Stomach (tissue), 9 donors: Measurements from ENCODE around the gene ACVRL1. TPM values are rescaled to one million over a fixed set of nuclear protein-coding genes. Genes with fewer than 3 reads are reported as not detected.

Source experiments
- DNase-seq, 2 donors: peaks; one replicate each; pipeline versions ENCODE4 v3.0.0 to v3.0.0-alpha.2; 2013 to 2019
- H3K27ac ChIP-seq, 5 donors: fragments of 200-600 bp in 4 of 5; sonication (generic) in 4 of 5; one replicate each; pipeline ENCODE4 v1.5.1; 2013 to 2019; ENCODE audit warnings: mild to moderate bottlenecking in 1 of 5, moderate library complexity in 1 of 5
- H3K27me3 ChIP-seq, 3 donors: fragments of 200-600 bp; sonication (generic); one replicate each; pipeline ENCODE4 v1.5.1; 2017 to 2019; ENCODE audit warnings: mixed run types in 1 of 3
- H3K36me3 ChIP-seq, 4 donors: fragments of 200-600 bp; sonication (generic); 1 replicate in 3 of 4; 2 replicates in 1 of 4; pipeline ENCODE4 v1.5.1; 2016 to 2019
- H3K4me1 ChIP-seq, 4 donors: fragments of 200-600 bp; sonication (generic); one replicate each; pipeline ENCODE4 v1.5.1; 2016 to 2019
- H3K4me3 ChIP-seq, 4 donors: fragments of 200-600 bp; sonication (generic) in 3 of 4; one replicate each; pipeline ENCODE4 v1.5.1; 2016 to 2019; ENCODE audit warnings: mild to moderate bottlenecking in 1 of 4
- H3K9me3 ChIP-seq, 4 donors: fragments of 200-600 bp; sonication (generic); one replicate each; pipeline ENCODE4 v1.5.1; 2016 to 2019
- EP300 ChIP-seq: sonication (generic); formaldehyde crosslinking; IDR thresholded peaks from one replicate; pipeline ENCODE4 v1.6.1; 2017; ENCODE audit warnings: antibody characterized with exemption
- POLR2A ChIP-seq, 4 donors: fragments of 450-650 bp; IDR thresholded peaks; one replicate each; pipeline ENCODE4 v1.6.1; 2016; ENCODE audit warnings: antibody characterized with exemption in 4 of 4, control low read depth in 2 of 4, mild to moderate bottlenecking in 1 of 4, moderate library complexity in 1 of 4
- POLR2AphosphoS5 ChIP-seq, 3 donors: sonication (generic); formaldehyde crosslinking; IDR thresholded peaks; one replicate each; pipeline ENCODE4 v1.6.1; 2016; ENCODE audit warnings: antibody characterized with exemption in 3 of 3
- WGBS, 5 donors: extraction: QIAGEN DNeasy Blood & Tissue Kit in 3 of 5; methylation state at CpG; one replicate each; pipeline versions ENCODE4 v1.1.5 to v1.1.7; 2013 to 2018; 5-methylcytosine and 5-hydroxymethylcytosine counted together
- intact Hi-C: fragments of 100-400 bp; cut with DNase I; formaldehyde crosslinking; loops from one replicate; pipeline ENCODE4 v1.15.1; 2023; ENCODE audit warnings: low total_unique reads
- polyA plus RNA-seq, 3 donors: library from polyadenylated mRNA; stranded (reverse); fragments of 200-250 nt; gene quantifications; one replicate each; pipeline ENCODE4 v1.2.3, GENCODE V29; 2013
- total RNA-seq, 5 donors: library from RNA; depleted of rRNA; stranded (reverse); fragments of >200 nt; gene quantifications; one replicate each; pipeline versions ENCODE4 v1.1.0 to v1.2.3, GENCODE V29; 2014 to 2016
- TF ChIP-seq, protein P1 (sequence below), 7 experiments: fragments of 450-650 bp in 4 of 7; fragments of 200-600 bp in 3 of 7; sonication (generic) in 3 of 7; IDR thresholded peaks; one replicate each; pipeline ENCODE4 v1.5.1; 2016 to 2019; ENCODE audit warnings: antibody characterized with exemption in 7 of 7, control low read depth in 2 of 7, mild to moderate bottlenecking in 1 of 7
- donor health status: healthy with polysubstance abuse.
- donor health status: Bipolar disorder and iron deficiency.
- donor health status: healthy.

ACVRL1 gene
- total and polyA plus RNA-seq, 8 donors: 11.0 to 117 (median 45.4) TPM

DNA sequence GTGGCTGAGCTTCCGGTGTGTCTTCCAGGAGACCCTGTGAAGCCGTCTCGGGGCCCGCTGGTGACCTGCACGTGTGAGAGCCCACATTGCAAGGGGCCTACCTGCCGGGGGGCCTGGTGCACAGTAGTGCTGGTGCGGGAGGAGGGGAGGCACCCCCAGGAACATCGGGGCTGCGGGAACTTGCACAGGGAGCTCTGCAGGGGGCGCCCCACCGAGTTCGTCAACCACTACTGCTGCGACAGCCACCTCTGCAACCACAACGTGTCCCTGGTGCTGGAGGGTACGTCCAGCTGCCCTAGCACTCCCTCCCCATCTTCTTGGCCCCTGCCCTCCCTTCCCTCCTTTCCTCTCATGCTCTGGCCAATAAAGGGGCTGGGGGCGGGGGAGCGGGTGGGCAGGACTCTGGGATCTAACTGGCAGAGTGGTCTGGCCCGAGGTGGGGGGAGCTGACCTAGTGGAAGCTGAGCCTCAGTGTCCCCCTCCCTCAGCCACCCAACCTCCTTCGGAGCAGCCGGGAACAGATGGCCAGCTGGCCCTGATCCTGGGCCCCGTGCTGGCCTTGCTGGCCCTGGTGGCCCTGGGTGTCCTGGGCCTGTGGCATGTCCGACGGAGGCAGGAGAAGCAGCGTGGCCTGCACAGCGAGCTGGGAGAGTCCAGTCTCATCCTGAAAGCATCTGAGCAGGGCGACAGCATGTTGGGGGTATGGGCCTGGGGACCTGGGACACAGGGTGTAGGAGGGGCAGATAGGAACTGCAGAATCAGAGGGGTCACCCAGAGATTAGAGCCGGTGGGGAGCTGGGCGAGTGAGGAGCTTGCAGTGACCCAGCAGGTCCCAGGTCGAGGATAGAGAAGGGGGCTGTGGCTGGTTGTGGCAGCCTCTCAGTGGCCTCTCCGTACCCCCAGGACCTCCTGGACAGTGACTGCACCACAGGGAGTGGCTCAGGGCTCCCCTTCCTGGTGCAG lies 6.0 kb downstream of the ACVRL1 start:
- DNase-seq: no peak

DNA sequence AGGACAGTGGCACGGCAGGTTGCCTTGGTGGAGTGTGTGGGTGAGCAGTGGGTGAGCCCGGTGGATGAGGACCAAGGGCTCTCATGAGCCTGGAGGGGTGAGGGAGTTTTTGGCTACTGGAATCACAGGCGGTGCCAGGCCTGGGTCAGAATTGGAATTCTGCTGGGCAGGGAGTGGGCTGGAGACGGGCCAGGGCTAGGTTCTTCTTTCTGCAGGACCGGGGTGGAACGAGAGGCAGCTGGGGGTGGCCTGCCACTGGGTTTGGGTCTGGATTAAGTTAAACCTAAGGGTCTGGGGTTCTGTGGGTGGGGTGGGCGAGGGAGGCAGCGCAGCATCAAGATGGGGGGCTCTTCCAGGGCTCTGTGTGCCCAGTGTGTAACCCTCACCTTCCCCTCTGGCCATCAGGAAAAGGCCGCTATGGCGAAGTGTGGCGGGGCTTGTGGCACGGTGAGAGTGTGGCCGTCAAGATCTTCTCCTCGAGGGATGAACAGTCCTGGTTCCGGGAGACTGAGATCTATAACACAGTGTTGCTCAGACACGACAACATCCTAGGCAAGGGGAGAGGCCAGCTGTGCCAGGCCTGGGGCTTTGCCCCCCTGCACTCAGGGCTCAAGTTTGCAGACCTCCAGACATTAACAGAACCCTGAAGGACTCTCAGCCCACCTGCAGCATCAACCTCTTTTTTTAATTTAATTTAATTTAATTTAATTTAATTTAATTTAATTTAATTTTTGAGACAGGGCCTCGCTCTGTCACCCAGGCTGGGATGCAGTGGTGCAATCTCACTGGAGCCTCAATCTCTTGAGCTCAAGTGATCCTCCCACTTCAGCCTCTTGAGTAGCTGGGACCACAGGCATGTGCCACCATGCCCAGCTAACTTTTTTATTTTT lies 7.0 kb downstream of the ACVRL1 start:
- Histone ChIP-seq H3K4me3 (peak overlapping the region in 1 of 4 donors; percentile 35), H3K27ac (peak overlapping the region in 2 of 5 donors; percentile 25 to 91), H3K9me3 (no peaks in the 10 kb centered on the region), H3K4me1 (peaks cover 23 to 64% (median 58%) of the 10 kb centered on the region in 4 donors), H3K36me3 (peaks cover 0 to 24% (median 15%) of the 10 kb centered on the region in 4 donors), H3K27me3 (peaks cover 0 to 30% (median 0%) of the 10 kb centered on the region in 3 donors)
- intact Hi-C loops: no loop called here
- TF ChIP-seq EP300 (no peak), POLR2AphosphoS5 (IDR thresholded peaks at IDR 0.05) (no peak), POLR2A (IDR thresholded peaks at IDR 0.05) (no peak)
- TF ChIP-seq, protein P1, sequence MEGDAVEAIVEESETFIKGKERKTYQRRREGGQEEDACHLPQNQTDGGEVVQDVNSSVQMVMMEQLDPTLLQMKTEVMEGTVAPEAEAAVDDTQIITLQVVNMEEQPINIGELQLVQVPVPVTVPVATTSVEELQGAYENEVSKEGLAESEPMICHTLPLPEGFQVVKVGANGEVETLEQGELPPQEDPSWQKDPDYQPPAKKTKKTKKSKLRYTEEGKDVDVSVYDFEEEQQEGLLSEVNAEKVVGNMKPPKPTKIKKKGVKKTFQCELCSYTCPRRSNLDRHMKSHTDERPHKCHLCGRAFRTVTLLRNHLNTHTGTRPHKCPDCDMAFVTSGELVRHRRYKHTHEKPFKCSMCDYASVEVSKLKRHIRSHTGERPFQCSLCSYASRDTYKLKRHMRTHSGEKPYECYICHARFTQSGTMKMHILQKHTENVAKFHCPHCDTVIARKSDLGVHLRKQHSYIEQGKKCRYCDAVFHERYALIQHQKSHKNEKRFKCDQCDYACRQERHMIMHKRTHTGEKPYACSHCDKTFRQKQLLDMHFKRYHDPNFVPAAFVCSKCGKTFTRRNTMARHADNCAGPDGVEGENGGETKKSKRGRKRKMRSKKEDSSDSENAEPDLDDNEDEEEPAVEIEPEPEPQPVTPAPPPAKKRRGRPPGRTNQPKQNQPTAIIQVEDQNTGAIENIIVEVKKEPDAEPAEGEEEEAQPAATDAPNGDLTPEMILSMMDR (IDR thresholded peaks at IDR 0.05): no peak
- WGBS, 5 donors: 69 to 78% (median 74%) methylated on average over 14 to 17 of the region's 17 CpGs
- no peak for DNase-seq

More for the DNA sequence above, 6.0 kb downstream of the ACVRL1 start:
- Histone ChIP-seq H3K36me3 (peaks cover 0 to 20% (median 15%) of the 10 kb centered on the region in 4 donors), H3K4me3 (peak overlapping the region in 3 of 4 donors; percentile 3 to 35 (median 16)), H3K4me1 (peaks cover 23 to 62% (median 56%) of the 10 kb centered on the region in 4 donors), H3K9me3 (no peaks in the 10 kb centered on the region), H3K27me3 (peaks cover 0 to 39% (median 0%) of the 10 kb centered on the region in 3 donors), H3K27ac (peak overlapping the region in 4 of 5 donors; percentile 25 to 91 (median 48))
- intact Hi-C loops: no loop called here
- 59 to 83% (median 77%) methylated on average over 13 to 30 of the region's 30 CpGs for WGBS, 5 donors
- TF ChIP-seq POLR2AphosphoS5 (IDR thresholded peaks at IDR 0.05): no peak
- TF ChIP-seq EP300: no peak
- TF ChIP-seq POLR2A (IDR thresholded peaks at IDR 0.05): no peak
- TF ChIP-seq, protein P1 (IDR thresholded peaks at IDR 0.05): no peak

DNA sequence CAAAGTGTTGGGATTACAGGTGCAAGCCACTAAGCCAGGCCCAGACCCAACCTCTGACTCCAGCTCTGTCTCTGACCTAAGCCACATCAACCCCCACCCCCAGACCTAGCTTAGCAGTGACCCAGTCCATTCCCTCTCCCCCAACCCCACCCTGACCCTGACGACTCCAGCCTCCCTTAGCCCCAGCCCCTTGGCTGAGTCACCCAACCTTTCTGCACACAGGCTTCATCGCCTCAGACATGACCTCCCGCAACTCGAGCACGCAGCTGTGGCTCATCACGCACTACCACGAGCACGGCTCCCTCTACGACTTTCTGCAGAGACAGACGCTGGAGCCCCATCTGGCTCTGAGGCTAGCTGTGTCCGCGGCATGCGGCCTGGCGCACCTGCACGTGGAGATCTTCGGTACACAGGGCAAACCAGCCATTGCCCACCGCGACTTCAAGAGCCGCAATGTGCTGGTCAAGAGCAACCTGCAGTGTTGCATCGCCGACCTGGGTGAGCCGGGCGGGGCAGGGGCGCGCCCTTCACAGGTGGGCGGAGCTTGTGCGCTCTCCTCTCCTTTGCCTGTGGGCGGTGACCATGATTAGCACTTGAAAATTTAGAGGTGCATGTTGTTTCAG lies 7.8 kb downstream of the ACVRL1 start:
- 73 to 86% (median 79%) methylated on average over 28 of the region's 28 CpGs for WGBS, 5 donors
- intact Hi-C loops: no loop called here
- Histone ChIP-seq H3K4me3 (no peak overlapping the region), H3K27ac (no peak overlapping the region), H3K9me3 (no peaks in the 10 kb centered on the region), H3K4me1 (peaks cover 23 to 64% (median 56%) of the 10 kb centered on the region in 4 donors), H3K36me3 (peaks cover 0 to 30% (median 20%) of the 10 kb centered on the region in 4 donors), H3K27me3 (peaks cover 0 to 29% (median 0%) of the 10 kb centered on the region in 3 donors)
- no peak for DNase-seq
- TF ChIP-seq POLR2A (IDR thresholded peaks at IDR 0.05): no peak
- TF ChIP-seq POLR2AphosphoS5 (IDR thresholded peaks at IDR 0.05): no peak
- no peak for TF ChIP-seq EP300
- TF ChIP-seq, protein P1 (IDR thresholded peaks at IDR 0.05): no peak
